ENCODE measurements around the gene SDK2.

The SDK2 gene

GRCh38 chr17:73640691-73641090 lies 3.6 kb downstream of the SDK2 start:
- no peaks in the 10 kb centered on the region for H3K36me3 ChIP-seq
- DNase-seq = no peak
- H3K9me3 ChIP-seq = no peaks in the 10 kb centered on the region
- peaks cover 46% of the 10 kb centered on the region for H3K27me3 ChIP-seq
- no peak overlapping the region for H3K4me3 ChIP-seq (ENCODE audit: low read depth, low read length)
- no peak for TF ChIP-seq CTCF (IDR thresholded peaks at IDR 0.05; ENCODE audit: low read depth, low read length)
- H3K4me1 ChIP-seq = peaks cover 8% of the 10 kb centered on the region

- peaks cover 39% of the 10 kb centered on the region for H3K27me3 ChIP-seq
- no peak for DNase-seq
- no peak for TF ChIP-seq CTCF (IDR thresholded peaks at IDR 0.05; ENCODE audit: low read depth, low read length)
- no peaks in the 10 kb centered on the region for H3K36me3 ChIP-seq
- peaks cover 8% of the 10 kb centered on the region for H3K4me1 ChIP-seq
- no peak overlapping the region for H3K4me3 ChIP-seq (ENCODE audit: low read depth, low read length)
- H3K9me3 ChIP-seq = no peaks in the 10 kb centered on the region
These were observed 4.3 kb downstream of the SDK2 start for GRCh38 chr17:73639932-73640331.

- peaks cover 33% of the 10 kb centered on the region for H3K27me3 ChIP-seq
- TF ChIP-seq CTCF (IDR thresholded peaks at IDR 0.05; ENCODE audit: low read depth, low read length) = no peak
- no peak for DNase-seq
- H3K4me1 ChIP-seq = peaks cover 8% of the 10 kb centered on the region
- H3K4me3 ChIP-seq (ENCODE audit: low read depth, low read length) = no peak overlapping the region
- H3K36me3 ChIP-seq = no peaks in the 10 kb centered on the region
- no peaks in the 10 kb centered on the region for H3K9me3 ChIP-seq
These were observed 4.9 kb downstream of the SDK2 start for GRCh38 chr17:73639322-73639721.

- no peak for TF ChIP-seq CTCF (IDR thresholded peaks at IDR 0.05; ENCODE audit: low read depth, low read length)
- no peak for DNase-seq
- H3K36me3 ChIP-seq = no peaks in the 10 kb centered on the region
- no peak overlapping the region for H3K4me3 ChIP-seq (ENCODE audit: low read depth, low read length)
- H3K27me3 ChIP-seq = peaks cover 26% of the 10 kb centered on the region
- no peaks in the 10 kb centered on the region for H3K9me3 ChIP-seq
- H3K4me1 ChIP-seq = peaks cover 5% of the 10 kb centered on the region
These were observed 5.7 kb downstream of the SDK2 start for GRCh38 chr17:73638556-73638955.

- TF ChIP-seq CTCF (IDR thresholded peaks at IDR 0.05; ENCODE audit: low read depth, low read length) = no peak
- no peaks in the 10 kb centered on the region for H3K9me3 ChIP-seq
- no peaks in the 10 kb centered on the region for H3K36me3 ChIP-seq
- peaks cover 19% of the 10 kb centered on the region for H3K27me3 ChIP-seq
- no peak overlapping the region for H3K4me3 ChIP-seq (ENCODE audit: low read depth, low read length)
- no peak for DNase-seq
- peaks cover 5% of the 10 kb centered on the region for H3K4me1 ChIP-seq
These were observed 6.4 kb downstream of the SDK2 start for GRCh38 chr17:73637866-73638265.

GRCh38 chr17:73635101-73635817 lies 9.0 kb downstream of the SDK2 start:
- Histone ChIP-seq H3K4me1 (no peaks in the 10 kb centered on the region), H3K36me3 (no peaks in the 10 kb centered on the region), H3K27me3 (no peaks in the 10 kb centered on the region), H3K4me3 (ENCODE audit: low read depth, low read length) (no peak overlapping the region), H3K9me3 (no peaks in the 10 kb centered on the region)
- DNase-seq = no peak
- no peak for TF ChIP-seq CTCF (IDR thresholded peaks at IDR 0.05; ENCODE audit: low read depth, low read length)
